Suprapubic skin (tissue), 4 donors: Measurements from ENCODE around the gene PCDHA1.

ENCODE experiments used
- CTCF ChIP-seq, 2 donors: fragments of 200-600 bp in 1 of 2; fragments of 450-650 bp in 1 of 2; sonication (generic) in 1 of 2; IDR thresholded peaks; one replicate each; pipeline ENCODE4 v1.5.1; 2016 to 2019; ENCODE audit warnings: antibody characterized with exemption in 2 of 2, mild to moderate bottlenecking in 1 of 2, moderate library complexity in 1 of 2
- EP300 ChIP-seq: sonication (generic); formaldehyde crosslinking; IDR thresholded peaks from one replicate; pipeline ENCODE4 v1.6.1; 2017; ENCODE audit warnings: antibody characterized with exemption
- POLR2A ChIP-seq, 2 donors: fragments of 450-650 bp; IDR thresholded peaks; one replicate each; pipeline ENCODE4 v1.6.1; 2017; ENCODE audit warnings: antibody characterized with exemption in 2 of 2, mild to moderate bottlenecking in 2 of 2, moderate library complexity in 2 of 2
- POLR2AphosphoS5 ChIP-seq, 3 donors: sonication (generic); formaldehyde crosslinking; IDR thresholded peaks; one replicate each; pipeline ENCODE4 v1.6.1; 2017; ENCODE audit warnings: antibody characterized with exemption in 3 of 3

GRCh38 chr5:141003031-141003430 lies 217.1 kb downstream of the PCDHA1 start:
- TF ChIP-seq CTCF (IDR thresholded peaks at IDR 0.05) = no peak
- TF ChIP-seq POLR2A (IDR thresholded peaks at IDR 0.05) = no peak
- TF ChIP-seq POLR2AphosphoS5 (IDR thresholded peaks at IDR 0.05) = no peak
- TF ChIP-seq EP300 = no peak
